Small intestine (tissue), 16 donors: ENCODE results near the gene KNOP1. TPM values are rescaled to one million over a fixed set of nuclear protein-coding genes. Genes with fewer than 3 reads are reported as not detected.

Experiments used
- DNase-seq, 2 donors: peaks; one replicate each; pipeline versions ENCODE4 v3.0.0 to v3.0.0-alpha.2; 2013
- FAIRE-seq: peaks from 2 replicates; lab custom pipeline; 2012; peaks lifted over from hg19 to GRCh38; lab: Jason Lieb, UNC
- H3K27ac ChIP-seq, 3 donors: one replicate each; pipeline ENCODE4 v1.5.1; 2013; ENCODE audit warnings: low read length in 2 of 3, mild to moderate bottlenecking in 2 of 3, control low read depth in 1 of 3, inconsistent platforms in 1 of 3, low read depth in 1 of 3, moderate library complexity in 1 of 3
- H3K27me3 ChIP-seq, 3 donors: one replicate each; pipeline ENCODE4 v1.6.1; 2013; ENCODE audit warnings: low read length in 3 of 3, inconsistent platforms in 1 of 3; ENCODE audit not compliant: control insufficient read depth in 3 of 3, insufficient read depth in 3 of 3
- H3K36me3 ChIP-seq, 3 donors: one replicate each; pipeline ENCODE4 v1.6.1; 2013; ENCODE audit warnings: low read length in 3 of 3, inconsistent platforms in 1 of 3, low read depth in 1 of 3, mild to moderate bottlenecking in 1 of 3, moderate library complexity in 1 of 3; ENCODE audit not compliant: control insufficient read depth in 3 of 3, insufficient read depth in 2 of 3
- H3K4me1 ChIP-seq, 3 donors: one replicate each; pipeline ENCODE4 v1.6.1; 2013; ENCODE audit warnings: low read length in 2 of 3, inconsistent platforms in 1 of 3, low read depth in 1 of 3, mild to moderate bottlenecking in 1 of 3, moderate library complexity in 1 of 3; ENCODE audit not compliant: control insufficient read depth in 3 of 3, insufficient read depth in 2 of 3
- H3K4me3 ChIP-seq, 3 donors: one replicate each; pipeline ENCODE4 v1.5.1; 2013; ENCODE audit warnings: low read length in 3 of 3, control low read depth in 1 of 3, inconsistent platforms in 1 of 3, low read depth in 1 of 3, mild to moderate bottlenecking in 1 of 3, moderate library complexity in 1 of 3
- H3K9me3 ChIP-seq, 2 donors: one replicate each; pipeline ENCODE4 v1.6.1; 2013; ENCODE audit warnings: low read depth in 1 of 2, low read length in 1 of 2; ENCODE audit not compliant: control insufficient read depth in 2 of 2, insufficient read depth in 1 of 2
- WGBS, 3 donors: extraction: QIAGEN DNeasy Blood & Tissue Kit; methylation state at CpG; one replicate each; pipeline ENCODE4 v1.1.7; 2013; 5-methylcytosine and 5-hydroxymethylcytosine counted together
- long read RNA-seq, 10 donors: transcript quantifications; one replicate each; lab custom pipeline, GENCODE V29; 2026
- polyA plus RNA-seq, 4 donors: library from polyadenylated mRNA; stranded (reverse) in 3 of 4; unstranded in 1 of 4; fragments of 200-250 nt in 3 of 4; fragments of 120-200 nt in 1 of 4; gene quantifications; one replicate each; pipeline versions ENCODE4 v1.2.1 to v1.2.3, GENCODE V29; 2013
- donor health status: healthy with polysubstance abuse.
- donor health status: control.
- donor health status: control.
- donor health status: Bipolar disorder and iron deficiency.
- donor health status: healthy.

The KNOP1 gene
- 10 to 100 TPM in 2 of 4 donors, 1 to 10 TPM in 2; 9.6 to 29.6 (median 14.1) TPM for polyA plus RNA-seq
- long read RNA-seq, donor 1, result 0 reads
- long read RNA-seq, donor 2, partial matches to known transcripts, result 10 of 10 reads
- long read RNA-seq, donor 2, other reads (novel, unspliced or antisense), result 0 of 10 reads
- long read RNA-seq, donor 3, partial matches to known transcripts, result 19 of 19 reads
- long read RNA-seq, donor 3, other reads (novel, unspliced or antisense), result 0 of 19 reads
- long read RNA-seq, donor 4, result 0 reads
- long read RNA-seq, donor 5, full-length matches to known transcripts, result 1 of 6 reads
- long read RNA-seq, donor 5, partial matches to known transcripts, result 5 of 6 reads
- long read RNA-seq, donor 5, other reads (novel, unspliced or antisense), result 0 of 6 reads
- long read RNA-seq, donor 6, partial matches to known transcripts, result 9 of 9 reads
- long read RNA-seq, donor 6, other reads (novel, unspliced or antisense), result 0 of 9 reads
- long read RNA-seq, donor 7, full-length matches to known transcripts, result 2 of 12 reads
- long read RNA-seq, donor 7, partial matches to known transcripts, result 10 of 12 reads
- long read RNA-seq, donor 7, other reads (novel, unspliced or antisense), result 0 of 12 reads
- long read RNA-seq, donor 8, result 0 reads
- long read RNA-seq, donor 9, result 0 reads
- long read RNA-seq, donor 10, full-length matches to known transcripts, result 7 of 37 reads
- long read RNA-seq, donor 10, partial matches to known transcripts, result 30 of 37 reads
- long read RNA-seq, donor 10, other reads (novel, unspliced or antisense), result 0 of 37 reads

GRCh38 chr16:19717741-19718623 is at the start of gene KNOP1, which contains the start of gene IQCK:
TSS of gene KNOP1 (minus strand) at chr16:19718227. CDS start at chr16:19715035, 3,192 bp downstream.
TSS of gene IQCK (plus strand) at chr16:19718271. CDS start at chr16:19718307, 36 bp downstream.
- peaks cover 3 to 15% (median 6%) of the 10 kb centered on the region in 3 donors for H3K4me1 ChIP-seq
- H3K36me3 ChIP-seq, result peaks cover 2 to 18% (median 8%) of the 10 kb centered on the region in 3 donors
- peak within 1 kb of the TSS in 2 of 3 donors; percentile 74 to 87 for H3K27ac ChIP-seq
- peak; percentile 86 to 95 for DNase-seq
- WGBS, 3 donors, result 0 to 1% (median 0%) methylated on average over 81 to 88 of the region's 88 CpGs
- no peaks in the 10 kb centered on the region for H3K27me3 ChIP-seq
- peak within 1 kb of the TSS; percentile 89 to 96 (median 93) for H3K4me3 ChIP-seq
- no peaks in the 10 kb centered on the region for H3K9me3 ChIP-seq
- FAIRE-seq, result no peak

- Histone ChIP-seq H3K27me3 (no peaks in the 10 kb centered on the region), H3K36me3 (peaks cover 0 to 5% (median 0%) of the 10 kb centered on the region in 3 donors), H3K4me1 (no peaks in the 10 kb centered on the region), H3K27ac (no peak overlapping the region), H3K4me3 (no peak overlapping the region), H3K9me3 (peaks cover 0 to 6% of the 10 kb centered on the region in 2 donors)
- DNase-seq, result no peak
- no peak for FAIRE-seq
- WGBS, 3 donors, result 91 to 95% (median 91%) methylated on average over 13 of the region's 13 CpGs
Measured at GRCh38 chr16:19767497-19767896, 49.5 kb upstream of the KNOP1 start.

GRCh38 chr16:19766988-19767387 is 49.0 kb upstream of the KNOP1 start:
- Histone ChIP-seq H3K9me3 (peaks cover 0 to 6% of the 10 kb centered on the region in 2 donors), H3K36me3 (peaks cover 0 to 5% (median 0%) of the 10 kb centered on the region in 3 donors), H3K27me3 (no peaks in the 10 kb centered on the region), H3K4me3 (no peak overlapping the region), H3K27ac (no peak overlapping the region), H3K4me1 (no peaks in the 10 kb centered on the region)
- WGBS, 3 donors, result 93 to 94% (median 94%) methylated on average over 9 of the region's 9 CpGs
- no peak for FAIRE-seq
- DNase-seq, result no peak

- no peak for DNase-seq
- Histone ChIP-seq H3K36me3 (peaks cover 0 to 5% (median 0%) of the 10 kb centered on the region in 3 donors), H3K27ac (no peak overlapping the region), H3K4me3 (no peak overlapping the region), H3K4me1 (no peaks in the 10 kb centered on the region), H3K9me3 (peaks cover 0 to 6% of the 10 kb centered on the region in 2 donors), H3K27me3 (no peaks in the 10 kb centered on the region)
- 90 to 92% (median 92%) methylated on average over 3 of the region's 3 CpGs for WGBS, 3 donors
- no peak for FAIRE-seq
Measured at GRCh38 chr16:19766554-19766884, 48.5 kb upstream of the KNOP1 start.

- Histone ChIP-seq H3K27me3 (no peaks in the 10 kb centered on the region), H3K4me1 (no peaks in the 10 kb centered on the region), H3K27ac (no peak overlapping the region)
Measured at GRCh38 chr16:19765860-19766553, 48.0 kb upstream of the KNOP1 start.

GRCh38 chr16:19760356-19761060 is 42.5 kb upstream of the KNOP1 start:
- WGBS, 3 donors, result 87 to 93% (median 91%) methylated on average over 7 of the region's 7 CpGs
- DNase-seq, result no peak

More at GRCh38 chr16:19765860-19766553, 48.0 kb upstream of the KNOP1 start:
- Histone ChIP-seq H3K36me3 (peaks cover 0 to 5% (median 0%) of the 10 kb centered on the region in 3 donors), H3K9me3 (peaks cover 0 to 6% of the 10 kb centered on the region in 2 donors), H3K4me3 (no peak overlapping the region)
- 63 to 82% (median 76%) methylated on average over 6 of the region's 6 CpGs for WGBS, 3 donors
- DNase-seq (no peak), FAIRE-seq (no peak)

More at GRCh38 chr16:19760356-19761060, 42.5 kb upstream of the KNOP1 start:
- Histone ChIP-seq H3K9me3 (no peaks in the 10 kb centered on the region), H3K4me3 (no peak overlapping the region), H3K27ac (no peak overlapping the region), H3K27me3 (no peaks in the 10 kb centered on the region), H3K4me1 (peaks cover 0 to 8% (median 0%) of the 10 kb centered on the region in 3 donors), H3K36me3 (no peaks in the 10 kb centered on the region)
- no peak for FAIRE-seq
